ENCODE results near the gene KRAS.

KRAS gene

GRCh38 chr12:25194214-25194613 is 56.5 kb downstream of the KRAS start:
- no peak for DNase-seq

- DNase-seq = no peak
Measured at GRCh38 chr12:25190793-25191192, 59.9 kb downstream of the KRAS start.

- no peak for DNase-seq
Measured at GRCh38 chr12:25189656-25190055, 61.1 kb downstream of the KRAS start.

GRCh38 chr12:25187781-25188180 is 62.9 kb downstream of the KRAS start:
- DNase-seq = no peak

GRCh38 chr12:25186788-25187402 is 63.8 kb downstream of the KRAS start:
- no peak for DNase-seq

- DNase-seq = no peak
Measured at GRCh38 chr12:25186038-25186787, 64.5 kb downstream of the KRAS start.

- no peak for DNase-seq
Measured at GRCh38 chr12:25184132-25184531, 66.6 kb downstream of the KRAS start.

- no peak for DNase-seq
Measured at GRCh38 chr12:25182765-25183164, 68.0 kb downstream of the KRAS start.

- no peak for DNase-seq
Measured at GRCh38 chr12:25162866-25163265, 87.9 kb downstream of the KRAS start.

GRCh38 chr12:25156061-25156460 is 94.7 kb downstream of the KRAS start:
- no peak for DNase-seq

GRCh38 chr12:25155022-25155576 is 95.6 kb downstream of the KRAS start:
- peak; percentile 13 to 46 for DNase-seq

All from NCI-H526 (cell line).